Brain pericyte (primary cell): ENCODE measurements around the gene MAML1.
"Not testable (repeated sequence)": the region's sequence is repeated elsewhere in the genome, so short reads cannot be mapped to it uniquely, and the experiment has no call there.

Experiments used
- DNase-seq: peaks from one replicate; pipeline ENCODE4 v3.0.0-alpha.2; 2012; ENCODE audit warnings: low read depth, low spot score

MAML1 gene

DNA sequence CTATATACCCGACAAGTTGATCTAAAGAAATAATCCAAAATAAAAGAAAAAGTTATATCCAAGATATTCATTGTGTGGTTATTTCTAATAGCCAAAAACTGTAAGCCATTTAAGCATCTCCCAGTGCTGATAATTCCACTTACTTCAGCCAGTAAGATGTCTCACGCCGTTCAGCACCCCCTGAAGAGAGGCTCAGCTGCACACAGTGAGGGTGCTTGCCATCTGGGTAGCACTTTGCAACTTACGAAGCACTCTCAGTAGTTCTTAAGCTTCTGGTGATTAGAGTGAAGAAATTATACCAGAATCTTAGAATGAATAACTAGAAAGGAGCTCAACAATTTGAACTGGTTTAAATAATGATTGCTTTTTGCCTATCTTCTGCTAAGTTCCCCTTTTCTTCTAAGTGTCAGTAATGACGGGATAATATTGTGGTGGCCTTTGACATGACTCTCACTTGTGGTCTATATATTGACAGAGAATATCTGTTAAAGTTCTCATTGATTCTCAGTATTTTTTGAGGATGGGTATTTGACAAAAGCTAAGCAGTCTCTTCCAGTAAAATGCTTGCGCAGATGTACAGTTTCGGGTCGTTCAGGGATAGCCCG lies 35.0 kb downstream of the MAML1 start:
- no peak for DNase-seq

DNA sequence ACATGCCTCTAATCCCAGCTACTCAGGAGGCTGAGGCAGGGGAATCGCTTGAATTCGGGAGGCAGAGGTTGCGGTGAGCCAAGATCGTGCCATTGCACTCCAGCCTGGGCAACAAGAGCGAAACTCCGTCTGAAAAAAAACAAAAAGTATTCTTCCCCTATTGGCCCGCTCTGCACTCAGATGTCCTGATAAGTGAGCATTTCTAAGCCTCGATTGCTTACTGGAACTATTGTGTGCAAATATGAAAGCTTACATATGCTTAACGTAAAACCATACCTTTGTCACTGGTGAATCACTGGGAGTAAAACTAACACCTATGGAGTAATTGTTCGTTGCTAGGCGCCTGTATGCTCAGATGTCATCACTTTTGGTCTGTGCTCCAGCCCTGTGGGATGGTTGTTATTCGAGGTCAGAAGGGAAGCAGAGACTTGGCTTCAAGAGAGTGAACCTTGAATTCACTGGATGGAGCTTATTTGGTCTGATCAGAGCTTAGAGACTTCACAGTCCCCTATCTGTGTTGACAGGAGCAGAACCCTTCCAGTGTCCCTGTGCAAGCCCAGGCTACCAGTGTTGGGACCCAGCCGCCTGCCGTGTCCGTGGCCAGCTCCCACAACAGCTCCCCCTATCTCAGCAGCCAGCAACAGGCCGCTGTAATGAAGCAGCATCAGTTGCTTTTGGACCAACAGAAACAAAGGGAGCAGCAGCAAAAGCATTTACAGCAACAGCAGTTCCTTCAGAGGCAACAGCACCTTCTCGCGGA lies 35.9 kb downstream of the MAML1 start:
- no peak for DNase-seq

GRCh38 chr5:179769271-179769670 lies 36.6 kb downstream of the MAML1 start:
- DNase-seq = no peak

GRCh38 chr5:179769796-179770195 lies 37.2 kb downstream of the MAML1 start:
- no peak for DNase-seq

- no peak for DNase-seq
Measured at GRCh38 chr5:179771311-179771895, 38.8 kb downstream of the MAML1 start.

- DNase-seq = no peak
Measured at GRCh38 chr5:179772351-179772750, 39.7 kb downstream of the MAML1 start.

DNA sequence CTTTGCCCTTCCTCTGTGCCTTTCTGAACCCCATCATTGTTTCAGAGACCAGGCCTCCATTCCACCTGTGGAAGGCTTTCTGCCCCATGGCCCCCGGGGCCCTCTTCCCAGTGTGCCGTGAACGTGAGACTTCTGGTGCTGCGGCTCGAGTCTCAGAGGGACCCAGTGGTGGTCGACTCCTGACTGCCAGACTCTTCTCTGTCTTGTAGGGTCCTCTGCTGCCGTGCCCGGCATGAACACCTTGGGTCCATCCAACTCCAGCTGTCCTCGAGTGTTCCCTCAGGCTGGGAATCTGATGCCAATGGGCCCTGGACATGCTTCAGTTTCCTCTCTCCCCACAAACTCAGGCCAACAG lies 41.0 kb downstream of the MAML1 start:
- no peak for DNase-seq

DNA sequence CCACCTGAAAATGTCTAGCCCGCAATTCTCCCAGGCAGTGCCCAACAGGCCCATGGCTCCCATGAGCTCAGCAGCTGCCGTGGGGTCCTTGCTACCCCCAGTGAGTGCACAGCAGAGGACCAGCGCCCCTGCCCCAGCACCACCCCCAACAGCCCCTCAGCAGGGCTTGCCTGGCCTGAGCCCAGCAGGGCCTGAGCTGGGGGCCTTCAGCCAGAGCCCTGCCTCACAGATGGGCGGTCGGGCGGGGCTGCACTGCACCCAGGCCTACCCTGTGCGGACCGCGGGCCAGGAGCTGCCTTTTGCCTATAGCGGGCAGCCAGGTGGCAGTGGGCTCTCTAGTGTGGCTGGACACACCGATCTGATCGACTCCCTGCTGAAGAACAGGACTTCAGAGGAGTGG lies 41.8 kb downstream of the MAML1 start:
- DNase-seq = no peak

GRCh38 chr5:179776411-179776938 lies 43.9 kb downstream of the MAML1 start:
- no peak for DNase-seq

- DNase-seq = no peak
Measured at GRCh38 chr5:179777456-179777855, 44.8 kb downstream of the MAML1 start.

DNA sequence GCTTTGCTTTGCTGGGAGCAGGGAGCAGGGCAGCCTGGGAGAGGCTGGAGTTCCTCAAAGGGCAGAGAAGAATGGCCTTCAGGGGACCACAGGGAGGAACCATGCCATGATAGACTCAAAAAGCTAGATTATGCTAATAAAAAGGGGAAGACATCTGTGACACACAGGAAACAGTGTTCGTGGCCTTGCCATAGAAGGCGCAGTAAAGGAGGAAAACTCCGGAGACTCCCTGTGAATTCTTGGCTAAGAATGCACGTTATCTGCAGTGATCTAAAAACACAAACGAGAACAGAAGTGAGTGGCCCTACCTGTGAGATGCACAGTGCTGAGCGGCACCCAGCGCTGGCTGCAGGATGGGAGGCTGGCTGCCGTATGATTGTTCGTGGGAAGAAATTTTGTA lies 45.3 kb downstream of the MAML1 start:
- DNase-seq = no peak

GRCh38 chr5:179778591-179778990 lies 46.0 kb downstream of the MAML1 start:
- DNase-seq = no peak

DNA sequence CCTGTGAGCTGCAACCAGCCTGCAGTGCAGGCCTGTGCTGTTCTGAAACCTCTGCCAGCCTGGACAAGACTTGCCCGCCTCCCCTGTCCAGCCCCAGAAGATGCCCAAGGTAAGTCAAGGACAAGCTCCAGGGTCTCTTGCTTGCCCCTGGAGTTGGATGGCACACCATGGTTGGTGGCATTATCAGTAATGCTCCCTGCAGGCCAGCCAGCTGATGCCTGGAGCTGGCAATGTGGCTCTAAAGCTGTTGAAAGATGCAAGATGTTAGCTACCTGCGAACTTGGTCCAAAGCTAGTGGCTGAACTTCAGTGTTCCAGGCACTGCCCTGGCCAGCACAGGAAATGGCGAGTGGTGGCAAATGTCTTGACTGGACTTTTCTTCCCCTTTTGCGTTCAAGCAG lies 47.2 kb downstream of the MAML1 start:
- DNase-seq = no peak

DNA sequence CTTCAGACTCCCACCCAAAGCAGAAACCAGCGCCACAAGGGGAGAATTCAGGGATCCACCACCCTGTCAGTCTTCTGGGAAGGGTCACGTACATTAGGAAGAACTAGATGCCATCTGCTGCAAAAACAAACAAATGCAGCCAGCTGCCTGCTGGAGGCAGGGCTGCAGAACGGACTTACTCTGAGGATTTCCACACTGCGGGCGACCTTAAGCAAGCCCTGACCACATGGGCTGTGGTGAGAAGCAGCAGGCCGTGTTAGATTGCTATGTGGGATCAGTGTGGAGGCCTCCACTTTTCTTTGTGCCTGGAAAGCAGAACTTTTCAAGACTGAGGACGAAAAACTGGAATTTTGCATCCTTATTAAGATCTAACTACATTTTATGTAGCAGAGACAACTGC lies 47.7 kb downstream of the MAML1 start:
- no peak for DNase-seq

- no peak for DNase-seq
Measured at GRCh38 chr5:179781846-179782245, 49.2 kb downstream of the MAML1 start.

DNA sequence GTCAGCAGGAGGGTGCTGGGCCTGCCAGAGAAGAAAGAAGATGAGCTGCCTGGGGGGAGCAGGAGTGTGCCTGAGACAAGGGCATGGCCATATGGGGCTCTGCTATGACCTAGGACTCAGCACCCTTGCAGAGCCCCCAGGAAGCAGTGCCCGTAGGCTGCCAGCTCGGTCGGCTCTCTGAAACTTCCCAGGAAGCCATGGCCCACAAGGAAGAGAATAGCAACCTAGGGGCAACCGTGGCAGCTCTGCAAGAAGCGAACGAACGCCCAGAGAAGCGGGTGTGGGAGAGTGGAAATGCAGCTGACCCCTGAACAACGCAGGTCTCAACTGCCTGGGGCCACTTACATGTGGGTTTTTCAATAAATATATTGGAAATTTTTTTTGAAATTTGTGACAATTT lies 50.5 kb downstream of the MAML1 start:
- no peak for DNase-seq

DNA sequence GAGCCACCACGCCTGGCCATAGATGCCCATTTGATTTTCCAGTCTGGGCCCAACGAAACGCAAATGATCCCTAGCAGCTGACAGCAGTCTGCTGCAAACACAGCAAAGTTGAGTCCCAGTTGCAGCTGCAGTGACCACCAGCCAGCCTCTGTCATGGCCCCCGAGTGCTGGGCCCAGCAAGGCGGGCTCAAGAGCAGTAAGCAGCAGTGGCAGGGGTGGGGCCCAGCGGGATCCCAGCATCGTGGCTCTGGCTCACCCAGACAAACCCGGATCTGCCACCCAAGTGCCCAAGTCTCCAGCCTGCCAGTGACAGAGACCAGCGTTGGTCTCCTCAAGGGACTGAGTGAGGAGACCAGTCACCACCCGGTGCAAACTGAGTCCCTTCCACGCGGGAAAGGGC lies 54.2 kb downstream of the MAML1 start:
- no peak for DNase-seq

DNA sequence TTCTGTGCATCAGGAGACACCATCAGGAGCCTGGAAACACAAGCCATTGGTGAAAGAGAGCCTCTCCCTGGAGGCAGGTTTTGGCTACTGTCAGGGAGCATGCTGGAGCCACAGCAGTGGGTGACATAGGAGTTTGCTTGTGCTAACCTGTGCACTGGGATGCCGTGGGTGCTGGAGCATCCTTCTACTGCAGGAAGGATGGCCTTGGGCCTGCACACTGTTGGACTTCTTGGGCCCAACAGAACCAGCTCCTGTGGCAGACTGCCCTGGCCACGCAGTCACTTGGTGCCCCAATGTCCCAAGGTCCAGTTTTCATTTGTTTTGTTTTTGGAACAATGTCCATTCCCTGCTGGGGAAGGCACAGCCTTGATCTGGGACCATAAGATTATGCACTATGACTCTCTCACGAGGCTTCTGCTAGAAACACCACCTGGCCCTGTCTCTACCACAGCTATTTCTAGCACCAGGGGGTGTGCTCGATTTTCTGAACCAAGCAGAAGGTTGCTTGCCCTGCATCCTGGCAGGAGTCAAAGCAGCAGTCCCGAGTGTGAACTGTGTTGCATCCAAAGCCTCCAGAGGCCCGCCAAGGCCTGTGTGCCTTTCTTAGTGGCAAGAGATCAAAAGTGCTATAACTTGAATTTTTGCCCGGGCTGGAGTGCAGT lies 55.7 kb downstream of the MAML1 start:
- DNase-seq = no peak

GRCh38 chr5:179789278-179789677 lies 56.7 kb downstream of the MAML1 start:
- not testable (repeated sequence) for DNase-seq

- DNase-seq = no peak
Measured at GRCh38 chr5:179791881-179792611, 59.4 kb downstream of the MAML1 start.

DNA sequence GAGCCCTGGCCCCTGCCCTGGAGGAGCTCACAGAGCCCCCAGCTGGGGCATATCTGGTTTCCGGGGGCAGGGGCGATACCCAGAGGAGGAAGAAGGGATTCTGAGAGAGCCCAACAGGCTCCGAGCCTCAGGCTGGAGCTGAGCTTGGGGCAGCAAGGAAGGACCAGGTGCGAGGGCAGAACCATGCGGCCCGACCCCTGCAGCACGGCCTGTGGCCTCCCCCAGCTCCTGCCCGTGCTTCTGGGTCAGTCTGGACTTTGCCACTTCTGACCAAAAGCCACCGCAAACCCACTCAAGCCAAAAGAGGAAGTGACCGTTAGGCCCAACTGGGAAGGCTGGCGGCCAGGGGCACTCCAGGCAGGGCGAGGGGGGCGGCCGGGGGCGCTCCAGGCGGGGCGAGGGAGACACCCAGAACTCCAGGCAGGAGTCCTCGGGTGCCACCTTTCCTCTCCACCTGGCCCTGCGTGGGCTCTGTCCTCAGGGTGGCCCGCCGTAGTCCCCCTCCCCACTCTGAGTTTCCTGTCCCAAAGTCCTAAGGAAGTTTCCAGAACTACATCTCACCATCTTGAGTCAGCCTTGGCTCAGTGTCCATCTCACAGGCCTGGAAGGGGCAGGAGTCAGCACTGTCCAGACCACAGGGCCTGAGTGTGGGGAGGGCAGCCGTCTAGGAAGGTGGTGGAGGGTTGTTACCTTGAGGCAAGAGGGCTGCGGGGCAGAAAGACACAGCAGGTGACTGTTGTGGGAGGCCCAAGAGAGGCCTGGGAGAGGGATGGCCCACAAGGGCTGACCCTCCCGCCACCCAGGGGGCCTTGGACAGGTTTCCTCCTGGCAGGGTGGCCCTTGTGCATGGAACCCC lies 60.2 kb downstream of the MAML1 start:
- no peak for DNase-seq
